Measurements from ENCODE around the gene ALDH3A1. TPM values are rescaled to one million over a fixed set of nuclear protein-coding genes. Genes with fewer than 3 reads are reported as not detected.
A peak's percentile ranks its signal among the peaks of the same experiment; 100 is the strongest.

ALDH3A1 gene
- total RNA-seq, 1 donor from 2014 or later: 24.2 TPM

DNA sequence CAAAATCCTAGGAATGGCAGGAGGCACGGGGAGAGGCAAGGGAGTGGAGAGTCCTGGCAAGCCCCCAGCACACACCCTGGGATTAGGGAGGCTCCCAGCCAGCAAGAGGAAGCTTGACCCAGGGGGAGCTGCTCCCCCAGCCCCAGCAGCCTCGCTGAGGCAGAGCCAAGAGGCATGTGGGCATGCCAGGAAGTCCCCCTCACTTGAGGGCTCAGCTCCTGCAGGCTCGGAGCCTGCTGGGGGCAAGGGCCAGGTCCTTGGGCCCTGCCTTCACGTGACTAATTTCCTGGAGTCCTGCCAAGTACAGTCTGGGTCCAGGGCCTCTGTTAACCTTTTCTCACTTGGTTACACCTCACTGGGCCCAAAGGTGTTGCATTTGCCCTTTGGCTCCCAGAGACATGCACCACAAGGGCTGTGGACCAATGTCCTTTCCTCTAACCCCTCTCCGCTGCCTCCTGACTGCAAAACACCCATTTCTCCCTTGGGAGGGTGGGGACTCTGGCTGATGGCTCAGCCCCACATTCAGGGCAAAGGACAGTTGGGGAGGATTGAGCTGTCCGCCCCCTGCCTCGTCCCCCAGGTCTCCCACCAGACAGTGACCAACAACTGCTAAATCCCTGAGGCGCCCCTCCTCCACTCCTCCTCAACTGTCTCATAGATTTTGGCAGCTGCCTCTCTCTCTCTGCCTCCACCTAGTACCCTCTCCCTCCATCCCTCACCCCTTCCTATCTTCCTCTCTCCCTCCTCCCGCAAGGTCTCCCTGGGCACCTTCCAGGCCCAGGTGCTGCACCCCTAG, 27.3 kb downstream of the ALDH3A1 start:
- TF ChIP-seq CTCF (IDR thresholded peaks at IDR 0.05; ENCODE audit: insufficient read depth, low read length, severe bottlenecking): no peak
- Histone ChIP-seq H3K27me3 (ENCODE audit: control insufficient read depth, insufficient read depth, low read length) (no peaks in the 10 kb centered on the region), H3K36me3 (ENCODE audit: control insufficient read depth, insufficient read depth, low read length) (no peaks in the 10 kb centered on the region), H3K4me3 (ENCODE audit: low read depth, low read length) (no peak overlapping the region)
- no peak for FAIRE-seq
- peak; percentile 21 for DNase-seq (ENCODE audit: low read depth)

- TF ChIP-seq CTCF (IDR thresholded peaks at IDR 0.05; ENCODE audit: insufficient read depth, low read length, severe bottlenecking): no peak
- no peak for FAIRE-seq
- no peaks in the 10 kb centered on the region for H3K27me3 ChIP-seq (ENCODE audit: control insufficient read depth, insufficient read depth, low read length)
Observed at GRCh38 chr17:19720210-19720475, 28.0 kb downstream of the ALDH3A1 start.

DNA sequence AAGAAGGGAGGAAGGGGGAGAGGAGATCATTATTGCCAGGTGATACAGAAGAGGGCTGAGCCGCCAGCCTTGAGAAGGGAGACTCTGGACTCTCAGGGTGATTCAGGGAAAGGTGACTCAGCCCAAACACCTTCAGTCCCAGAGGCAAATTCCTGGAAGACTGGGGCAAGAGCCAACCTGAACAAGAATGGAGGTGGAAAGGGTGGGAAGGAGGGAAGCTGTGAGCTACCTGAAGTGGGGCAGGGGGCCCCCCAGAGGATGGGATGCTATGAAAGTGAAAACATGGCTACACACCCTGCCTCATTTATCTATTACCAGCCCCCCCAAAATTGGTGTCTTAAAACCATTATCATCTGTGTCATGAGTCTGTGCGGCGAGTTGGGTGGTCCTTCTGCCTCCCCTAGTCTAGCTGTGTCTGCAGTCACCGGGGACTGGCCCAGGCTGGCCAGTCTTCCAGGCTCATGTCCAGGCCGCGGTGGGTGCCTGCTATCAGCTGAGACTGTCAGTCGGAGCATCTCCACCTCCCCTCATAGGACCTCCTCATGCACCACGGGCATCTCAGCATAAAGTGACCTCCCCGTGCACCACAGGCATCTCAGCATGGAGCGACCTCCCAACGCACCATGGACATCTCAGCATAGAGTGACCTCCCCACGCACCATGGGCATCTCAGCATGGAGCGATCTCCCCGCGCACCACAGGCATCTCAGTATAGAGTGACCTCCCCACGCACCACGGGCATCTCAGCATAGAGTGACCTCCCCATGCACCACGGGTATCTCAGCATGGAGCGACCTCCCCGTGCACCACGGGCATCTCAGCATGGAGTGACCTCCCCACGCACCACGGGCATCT, 28.5 kb downstream of the ALDH3A1 start:
- H3K27me3 ChIP-seq (ENCODE audit: control insufficient read depth, insufficient read depth, low read length): no peaks in the 10 kb centered on the region
- TF ChIP-seq CTCF (IDR thresholded peaks at IDR 0.05; ENCODE audit: insufficient read depth, low read length, severe bottlenecking): peak; percentile 10
- H3K36me3 ChIP-seq (ENCODE audit: control insufficient read depth, insufficient read depth, low read length): no peaks in the 10 kb centered on the region
- H3K4me3 ChIP-seq (ENCODE audit: low read depth, low read length): no peak overlapping the region
- DNase-seq (ENCODE audit: low read depth): peak; percentile 96
- FAIRE-seq: peak; percentile 58

More at GRCh38 chr17:19720210-19720475, 28.0 kb downstream of the ALDH3A1 start:
- Histone ChIP-seq H3K36me3 (ENCODE audit: control insufficient read depth, insufficient read depth, low read length) (no peaks in the 10 kb centered on the region), H3K4me3 (ENCODE audit: low read depth, low read length) (no peak overlapping the region)
- DNase-seq (ENCODE audit: low read depth): no peak

GRCh38 chr17:19718613-19719354, 29.3 kb downstream of the ALDH3A1 start:
- peak; percentile 44 for TF ChIP-seq CTCF (IDR thresholded peaks at IDR 0.05; ENCODE audit: insufficient read depth, low read length, severe bottlenecking)
- Histone ChIP-seq H3K36me3 (ENCODE audit: control insufficient read depth, insufficient read depth, low read length) (no peaks in the 10 kb centered on the region), H3K4me3 (ENCODE audit: low read depth, low read length) (no peak overlapping the region), H3K27me3 (ENCODE audit: control insufficient read depth, insufficient read depth, low read length) (no peaks in the 10 kb centered on the region)
- peak; percentile 50 for FAIRE-seq
- no peak for DNase-seq (ENCODE audit: low read depth)

GRCh38 chr17:19718041-19718612, 30.0 kb downstream of the ALDH3A1 start:
- Histone ChIP-seq H3K27me3 (ENCODE audit: control insufficient read depth, insufficient read depth, low read length) (no peaks in the 10 kb centered on the region), H3K4me3 (ENCODE audit: low read depth, low read length) (no peak overlapping the region), H3K36me3 (ENCODE audit: control insufficient read depth, insufficient read depth, low read length) (no peaks in the 10 kb centered on the region)
- no peak for TF ChIP-seq CTCF (IDR thresholded peaks at IDR 0.05; ENCODE audit: insufficient read depth, low read length, severe bottlenecking)
- FAIRE-seq (no peak), DNase-seq (ENCODE audit: low read depth) (no peak)
